Gastroesophageal sphincter (tissue), 3 donors: ENCODE data around the gene NCKAP5.

Experiments
- EP300 ChIP-seq: sonication (generic); formaldehyde crosslinking; IDR thresholded peaks from one replicate; pipeline ENCODE4 v1.6.1; 2017; ENCODE audit warnings: antibody characterized with exemption, mild to moderate bottlenecking
- POLR2A ChIP-seq, 2 donors: fragments of 450-650 bp; IDR thresholded peaks; one replicate each; pipeline ENCODE4 v1.6.1; 2017; ENCODE audit warnings: antibody characterized with exemption in 2 of 2, mild to moderate bottlenecking in 2 of 2, moderate library complexity in 1 of 2
- POLR2AphosphoS5 ChIP-seq: sonication (generic); formaldehyde crosslinking; IDR thresholded peaks from one replicate; pipeline ENCODE4 v1.6.1; 2017; ENCODE audit warnings: antibody characterized with exemption
- TF ChIP-seq, protein P1 (sequence below), 4 experiments: fragments of 200-600 bp in 2 of 4; fragments of 450-650 bp in 2 of 4; sonication (generic) in 1 of 4; IDR thresholded peaks; one replicate each; pipeline ENCODE4 v1.5.1; 2017 to 2019; ENCODE audit warnings: antibody characterized with exemption in 4 of 4, mild to moderate bottlenecking in 2 of 4, moderate library complexity in 2 of 4

DNA sequence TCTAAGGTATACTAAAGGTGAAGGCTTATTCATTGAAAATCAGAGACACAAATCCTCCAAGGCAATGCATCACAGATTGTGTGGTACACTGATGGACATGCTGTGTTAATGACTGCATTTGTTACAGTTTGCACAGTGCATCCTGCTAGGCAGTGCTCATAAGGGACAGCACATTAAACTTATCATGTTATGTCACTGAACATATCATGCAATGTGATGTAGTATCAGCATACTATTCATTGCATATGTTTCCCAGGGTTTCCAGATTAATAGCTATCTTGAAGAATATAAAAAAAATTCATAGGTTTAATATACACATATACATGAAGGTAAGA is 225.3 kb downstream of the NCKAP5 start:
- TF ChIP-seq, protein P1, sequence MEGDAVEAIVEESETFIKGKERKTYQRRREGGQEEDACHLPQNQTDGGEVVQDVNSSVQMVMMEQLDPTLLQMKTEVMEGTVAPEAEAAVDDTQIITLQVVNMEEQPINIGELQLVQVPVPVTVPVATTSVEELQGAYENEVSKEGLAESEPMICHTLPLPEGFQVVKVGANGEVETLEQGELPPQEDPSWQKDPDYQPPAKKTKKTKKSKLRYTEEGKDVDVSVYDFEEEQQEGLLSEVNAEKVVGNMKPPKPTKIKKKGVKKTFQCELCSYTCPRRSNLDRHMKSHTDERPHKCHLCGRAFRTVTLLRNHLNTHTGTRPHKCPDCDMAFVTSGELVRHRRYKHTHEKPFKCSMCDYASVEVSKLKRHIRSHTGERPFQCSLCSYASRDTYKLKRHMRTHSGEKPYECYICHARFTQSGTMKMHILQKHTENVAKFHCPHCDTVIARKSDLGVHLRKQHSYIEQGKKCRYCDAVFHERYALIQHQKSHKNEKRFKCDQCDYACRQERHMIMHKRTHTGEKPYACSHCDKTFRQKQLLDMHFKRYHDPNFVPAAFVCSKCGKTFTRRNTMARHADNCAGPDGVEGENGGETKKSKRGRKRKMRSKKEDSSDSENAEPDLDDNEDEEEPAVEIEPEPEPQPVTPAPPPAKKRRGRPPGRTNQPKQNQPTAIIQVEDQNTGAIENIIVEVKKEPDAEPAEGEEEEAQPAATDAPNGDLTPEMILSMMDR (IDR thresholded peaks at IDR 0.05) = no peak
- TF ChIP-seq POLR2A (IDR thresholded peaks at IDR 0.05) (no peak), EP300 (no peak), POLR2AphosphoS5 (no peak)
